ENCODE data around the gene TMPRSS6.
A peak's percentile ranks its signal among the peaks of the same experiment; 100 is the strongest.

TMPRSS6 gene

DNA sequence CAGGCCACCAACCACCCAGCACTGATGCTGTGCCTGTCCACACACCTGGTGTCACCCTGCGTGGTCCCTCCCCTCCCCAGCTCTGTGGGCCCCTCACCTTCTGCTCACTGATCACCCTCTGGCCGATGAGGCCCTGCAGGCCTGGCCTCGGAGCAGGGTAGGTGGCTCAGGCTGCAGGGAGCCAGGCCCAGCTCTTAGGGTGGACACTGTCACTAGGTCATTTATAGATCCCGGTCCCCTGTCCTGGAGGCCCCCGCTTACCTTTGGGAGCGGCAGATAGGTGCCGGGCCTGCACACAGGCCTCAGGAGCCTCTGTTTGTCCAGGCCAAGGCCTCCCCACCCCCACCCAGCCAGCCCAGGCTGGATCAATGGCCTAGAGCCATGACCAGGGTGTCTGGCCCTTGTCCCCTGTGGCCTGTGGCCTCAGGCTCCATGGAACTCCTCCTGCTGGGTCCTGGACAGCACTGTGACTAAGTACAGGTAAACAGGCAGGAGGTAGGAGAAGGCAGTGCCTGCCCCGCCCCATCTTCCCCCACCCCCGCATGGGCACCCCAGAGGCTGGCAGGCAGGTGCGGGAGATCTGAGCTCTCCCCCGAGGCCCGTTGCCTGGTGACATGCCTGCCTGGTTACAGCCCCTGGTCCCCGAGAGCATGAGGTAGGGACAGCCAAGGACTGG lies at the start of gene TMPRSS6:
TMPRSS6 (minus strand) TSS at position 472 of the 676 bp plus-strand sequence. CDS start 6,296 bp downstream, outside the sequence.
- DNase-seq: peak; percentile 27

- DNase-seq: no peak
These were observed 49.4 kb upstream of the TMPRSS6 start for GRCh38 chr22:37158963-37159290.

DNA sequence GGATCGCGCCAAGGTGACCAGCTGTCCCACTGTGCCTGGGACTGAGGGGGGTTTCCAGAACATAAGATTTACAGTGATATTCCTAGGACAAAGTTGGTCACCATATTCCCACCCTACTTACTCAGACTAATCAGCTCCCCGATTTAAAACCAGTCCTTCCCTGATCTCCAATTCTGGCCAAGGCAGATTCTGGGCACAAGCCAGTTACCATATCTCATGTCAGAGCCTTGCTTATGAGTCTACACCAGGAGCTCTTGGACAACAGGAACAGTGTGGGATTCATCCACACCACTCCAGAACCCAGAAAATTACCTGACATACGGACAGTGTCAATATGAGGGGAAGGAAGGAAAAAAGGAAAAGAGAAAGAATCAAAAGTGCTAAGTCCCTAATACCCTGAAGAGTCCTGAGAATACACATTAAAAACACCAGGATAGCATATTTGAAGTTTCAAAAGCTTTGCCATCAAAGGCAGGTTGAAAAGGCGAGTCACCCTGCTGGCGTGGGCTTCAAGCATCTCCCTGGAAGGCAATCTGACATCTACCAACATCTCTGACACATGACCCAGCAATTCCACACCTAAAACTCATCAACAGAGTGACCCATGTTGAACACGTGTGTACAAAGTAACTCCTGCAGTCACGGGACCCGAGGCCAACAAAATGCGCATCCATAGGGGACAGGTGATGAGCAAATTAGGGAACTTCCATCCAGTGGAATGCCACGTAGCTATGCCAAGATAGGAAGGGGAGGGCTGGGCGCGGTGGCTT lies 48.2 kb upstream of the TMPRSS6 start:
- DNase-seq: no peak

DNA sequence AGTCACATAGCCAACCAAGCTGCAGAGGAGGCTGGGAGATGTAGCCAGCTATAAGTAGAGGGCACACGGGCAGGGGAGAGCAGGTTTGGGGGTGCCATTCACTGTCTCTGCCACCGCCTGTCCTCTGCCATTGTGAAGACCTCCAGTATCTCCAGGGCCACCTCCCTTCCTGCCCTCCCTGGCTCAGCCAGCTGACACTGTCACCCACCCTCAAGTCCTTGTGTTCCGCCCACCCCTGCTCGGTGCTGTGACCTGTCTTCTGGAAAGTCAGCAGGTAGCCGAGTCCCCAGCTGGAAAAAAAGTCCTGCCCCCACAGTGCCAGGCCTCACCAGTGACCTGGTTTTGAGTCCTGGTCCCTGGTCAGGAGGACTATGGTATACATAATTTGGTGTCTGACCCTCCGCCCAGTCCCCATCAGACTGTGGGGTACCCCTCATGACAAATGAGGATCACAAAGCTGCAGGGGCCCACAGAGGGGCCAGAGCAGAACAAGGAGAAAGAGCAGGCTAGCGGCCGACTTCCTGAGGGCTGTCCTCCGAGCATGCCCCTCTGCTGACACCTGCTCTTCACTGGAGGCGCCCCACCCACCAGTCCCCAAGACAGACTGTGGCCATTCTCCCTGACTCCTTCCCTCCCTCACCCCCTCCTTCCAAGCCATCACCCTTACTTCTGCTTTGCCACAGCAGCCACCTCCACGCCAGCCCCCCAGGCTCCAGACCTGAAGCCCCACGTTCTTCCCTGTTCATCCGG lies 47.3 kb upstream of the TMPRSS6 start:
- DNase-seq: no peak

DNA sequence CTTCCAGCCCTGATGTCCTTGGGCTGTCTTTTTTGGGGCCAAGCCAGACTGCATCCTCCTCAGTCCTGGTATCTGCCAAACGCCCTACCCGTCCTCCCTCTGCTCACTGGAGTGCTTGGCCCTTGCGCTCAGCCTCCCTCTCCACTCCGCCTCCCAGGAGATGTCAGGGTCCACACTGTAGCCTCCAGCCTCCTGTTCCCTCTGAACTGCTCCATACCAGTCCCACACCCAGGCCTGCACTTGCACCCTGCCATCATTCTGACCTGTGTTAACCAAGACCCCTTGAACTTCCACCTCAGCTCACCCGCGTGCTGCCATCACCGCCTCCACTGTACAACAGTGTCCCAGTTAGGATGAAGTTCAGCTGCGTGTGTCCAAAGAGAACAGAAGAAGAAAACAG lies 46.5 kb upstream of the TMPRSS6 start:
- DNase-seq: no peak

- DNase-seq: no peak
These were observed 45.6 kb upstream of the TMPRSS6 start for GRCh38 chr22:37154925-37155712.

GRCh38 chr22:37153901-37154300 lies 44.4 kb upstream of the TMPRSS6 start:
- no peak for DNase-seq

- no peak for DNase-seq
These were observed 41.9 kb upstream of the TMPRSS6 start for GRCh38 chr22:37151401-37151800.

GRCh38 chr22:37150701-37151100 lies 41.2 kb upstream of the TMPRSS6 start:
- DNase-seq: no peak

DNA sequence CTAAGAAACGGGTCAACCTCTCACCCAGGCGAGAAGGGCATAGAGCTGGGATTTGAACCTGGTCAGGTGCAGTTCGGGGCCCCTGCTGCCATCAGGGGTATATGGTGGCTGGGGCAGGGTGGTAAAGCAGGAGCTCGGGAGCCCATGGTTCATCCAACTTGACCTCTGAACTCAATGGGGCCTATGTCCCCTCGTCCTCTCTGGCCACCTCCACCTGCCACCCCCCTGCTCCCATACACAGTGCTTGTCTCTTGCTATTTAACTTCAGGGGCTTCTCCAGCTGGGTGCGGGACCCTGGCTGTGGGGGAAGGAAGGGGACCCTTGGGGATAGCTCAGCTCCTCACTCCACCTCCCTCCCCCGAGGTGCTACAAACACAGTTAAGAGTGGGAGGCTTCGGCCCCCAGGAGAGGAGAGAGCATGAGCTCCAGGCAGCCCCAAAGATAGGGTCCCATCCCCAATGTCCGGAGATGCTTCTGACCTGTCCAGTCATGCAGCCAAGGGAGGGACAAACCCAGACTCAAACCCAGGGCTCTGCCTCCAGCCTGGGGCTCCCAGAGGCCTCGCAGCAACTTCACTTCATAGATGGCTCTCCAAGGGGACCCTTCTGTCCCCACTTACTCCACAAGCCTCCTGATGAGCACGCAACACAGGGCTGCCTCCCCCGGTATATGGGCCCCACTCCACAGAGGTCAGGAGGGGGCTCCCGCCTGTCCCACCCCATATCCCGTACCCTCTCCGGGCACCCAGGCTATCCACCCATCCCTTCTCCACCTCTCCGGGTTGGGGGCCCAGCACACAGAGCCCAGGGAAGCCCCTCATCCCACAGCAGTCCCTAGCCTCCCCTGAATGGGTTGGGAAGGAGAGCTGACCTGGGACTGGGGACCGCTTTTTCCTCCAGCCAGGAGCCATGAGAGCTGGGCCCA lies 39.5 kb upstream of the TMPRSS6 start:
- no peak for DNase-seq

DNA sequence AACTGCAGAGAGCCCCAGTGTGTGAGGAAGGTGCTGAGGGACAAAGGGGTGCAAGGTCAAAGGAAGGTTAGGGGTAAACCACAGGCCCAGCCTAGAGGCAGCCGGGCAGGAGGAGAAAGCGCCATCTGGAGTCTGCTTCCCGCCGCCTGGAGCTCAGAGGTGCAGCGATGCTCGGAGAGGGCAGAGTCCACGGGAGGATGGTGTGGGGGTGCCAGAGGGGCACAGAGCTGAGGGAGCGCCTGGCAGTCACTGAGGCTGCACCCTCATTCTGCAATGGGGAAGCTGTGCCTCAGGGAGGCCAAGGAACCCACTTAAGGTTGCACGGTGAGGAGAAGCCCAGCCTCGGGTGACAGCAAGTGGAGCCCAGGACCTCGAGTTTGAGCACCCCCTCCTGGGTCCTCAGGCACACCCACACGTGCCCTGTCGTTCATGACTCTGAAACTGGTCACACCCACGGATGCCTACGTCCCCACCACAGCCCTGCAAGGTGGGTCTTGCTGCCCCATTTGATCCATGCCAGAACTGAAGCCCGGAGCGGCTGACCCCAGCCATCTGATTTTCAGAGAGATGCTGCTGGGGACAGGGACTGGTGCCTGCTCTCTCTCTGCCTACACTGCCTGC lies 38.6 kb upstream of the TMPRSS6 start:
- DNase-seq: no peak

DNA sequence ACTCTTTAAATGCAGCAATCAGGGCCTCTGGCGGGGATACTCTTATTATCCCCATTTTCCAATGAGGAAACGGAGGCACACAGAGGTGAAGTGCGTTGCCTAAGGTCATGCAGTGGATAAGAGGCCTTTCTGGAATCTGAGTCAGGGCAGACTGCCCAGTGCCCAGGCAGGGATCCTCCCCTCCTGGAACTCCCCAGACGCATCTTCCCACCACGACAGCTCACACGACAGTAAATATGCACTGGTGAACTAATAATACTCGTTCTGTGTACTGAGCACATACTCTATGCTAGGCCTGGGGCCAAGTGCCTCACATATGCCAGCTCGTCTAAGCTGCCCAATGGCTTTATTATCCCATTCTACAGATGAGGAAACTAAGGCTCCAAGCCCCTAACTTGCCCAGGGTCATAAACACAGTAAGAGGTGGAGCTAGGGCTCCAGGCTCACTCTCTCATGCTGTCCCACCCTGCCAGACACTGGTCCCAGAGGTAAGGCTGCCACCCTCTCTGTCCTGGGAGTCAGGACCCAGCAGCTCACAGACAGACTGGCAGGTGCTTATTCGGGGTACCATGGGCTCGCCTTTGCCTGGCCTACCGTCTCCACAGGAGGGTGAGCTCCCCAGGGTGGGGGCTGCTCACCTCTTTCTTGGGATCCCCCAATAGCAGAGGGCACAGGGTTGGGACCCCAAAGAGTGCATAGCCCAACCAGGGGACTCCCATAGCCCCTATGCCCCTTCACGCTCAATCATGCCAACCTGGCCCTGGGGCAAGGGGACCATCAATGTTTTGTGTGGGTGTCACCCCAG lies 37.9 kb upstream of the TMPRSS6 start:
- DNase-seq: no peak

DNA sequence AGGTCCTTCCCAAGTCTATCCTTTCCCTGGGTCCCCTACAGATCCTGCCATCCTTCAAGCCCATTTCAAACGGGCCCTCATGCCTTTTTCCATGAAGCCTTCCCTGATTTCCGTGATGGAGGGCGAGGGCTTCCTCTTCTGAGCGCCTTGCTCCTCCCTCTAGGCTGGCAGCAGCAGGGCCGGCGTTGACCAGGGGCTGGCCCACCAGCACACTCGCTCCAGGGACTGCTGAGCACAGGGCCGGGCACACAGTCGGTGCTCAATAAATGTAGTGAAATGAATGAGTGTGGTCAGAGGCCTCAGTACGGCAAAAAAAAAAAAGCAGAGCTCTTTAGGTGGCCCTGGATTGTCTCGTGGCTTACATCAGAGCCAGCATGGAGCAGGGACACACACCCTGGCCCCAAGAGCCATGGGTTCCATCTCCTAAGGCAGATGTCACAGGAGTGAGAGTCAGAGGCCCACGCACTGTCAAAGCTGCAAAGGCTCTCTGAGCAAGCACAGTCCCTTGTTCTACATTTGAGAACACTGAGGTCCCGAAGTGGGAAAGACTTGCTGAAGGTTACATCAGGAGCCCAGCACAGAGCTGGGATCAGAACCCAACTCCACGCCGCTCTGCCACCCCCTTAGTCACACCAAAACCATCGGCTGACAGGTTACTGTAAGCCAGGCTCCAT lies 37.1 kb upstream of the TMPRSS6 start:
- DNase-seq: no peak

GRCh38 chr22:37146051-37146385 lies 36.5 kb upstream of the TMPRSS6 start:
- no peak for DNase-seq

- DNase-seq: no peak
These were observed 35.9 kb upstream of the TMPRSS6 start for GRCh38 chr22:37145180-37146050.

DNA sequence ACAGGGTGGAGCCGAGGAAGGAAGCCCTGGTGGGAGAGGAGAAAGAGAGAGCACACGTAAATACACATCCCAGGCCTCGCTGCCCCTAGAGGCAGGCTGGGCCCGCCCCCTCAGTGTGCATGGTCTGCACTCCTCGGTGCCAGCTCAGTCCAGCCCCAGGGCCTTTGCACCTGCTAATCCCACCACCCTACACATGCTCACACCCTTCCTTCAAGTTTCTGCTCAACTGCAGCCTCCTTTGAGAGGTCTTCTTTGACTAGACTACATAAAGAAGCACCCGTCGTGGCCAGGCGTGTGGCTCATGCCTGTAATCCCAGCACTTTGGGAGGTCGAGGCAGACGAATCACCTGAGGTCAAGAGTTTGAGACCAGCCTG lies 34.7 kb upstream of the TMPRSS6 start:
- DNase-seq: no peak

DNA sequence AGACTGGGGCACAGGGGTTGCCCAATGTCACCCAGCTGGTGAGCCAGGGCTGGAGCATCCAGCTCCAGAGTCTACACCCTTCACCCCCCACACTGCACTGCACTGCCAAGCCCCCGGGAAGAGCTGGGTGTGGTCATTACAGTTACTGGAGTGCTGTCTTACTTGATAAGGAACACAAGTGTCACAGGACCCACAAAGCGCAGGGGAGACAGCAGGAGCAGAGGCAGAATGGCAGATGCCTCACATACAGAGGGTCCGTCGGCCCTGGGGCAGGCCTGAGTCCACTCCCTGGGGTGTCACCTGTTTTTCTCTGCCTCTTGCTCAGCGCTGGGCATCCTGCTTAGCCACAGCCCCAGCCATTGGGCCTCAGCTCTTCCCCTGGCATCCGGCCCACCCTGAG lies 32.5 kb upstream of the TMPRSS6 start:
- DNase-seq: no peak

DNA sequence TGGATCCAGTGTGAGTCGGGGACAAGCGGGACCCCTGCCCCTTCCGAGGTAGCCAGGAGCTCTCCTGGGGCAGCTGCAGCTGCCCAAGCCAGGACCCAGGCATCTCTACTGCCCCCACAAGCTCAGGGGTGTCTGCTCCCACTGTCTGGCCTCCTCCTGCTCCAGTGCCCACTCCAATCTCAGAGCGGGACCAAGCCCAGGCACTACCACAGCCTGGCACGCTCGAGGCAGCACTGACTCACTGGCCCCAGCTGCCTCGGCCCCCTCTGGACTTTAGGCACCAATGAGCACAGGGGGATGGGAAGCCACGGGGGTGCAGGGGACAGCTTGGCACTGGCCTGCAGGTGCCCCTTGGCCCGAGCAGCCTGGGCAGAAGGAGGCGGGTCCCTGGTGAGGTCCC lies 32.0 kb upstream of the TMPRSS6 start:
- no peak for DNase-seq

- DNase-seq: no peak
These were observed 31.3 kb upstream of the TMPRSS6 start for GRCh38 chr22:37140686-37141323.
